Activated B cell treated with CpG ODN at 0.5 μM for 24 hours (primary cell): ENCODE measurements around the gene AMBN. TPM values are rescaled to one million over a fixed set of nuclear protein-coding genes. Genes with fewer than 3 reads are reported as not detected.

ENCODE experiments used
- ATAC-seq: fragments of 200-7000 bp; cut with Tn5 transposase; one replicate; pipeline ENCODE4 v1.10.0; 2021; ENCODE audit warnings: low read depth, mild to moderate bottlenecking, moderate library complexity
- CTCF ChIA-PET: fragments of 350-600 bp; sonication (Branson Sonifier 250); formaldehyde crosslinking; loops from one replicate; lab custom pipeline; 2021; ENCODE audit warnings: antibody characterized with exemption; lab: Charles Lee
- POLR2A ChIA-PET: fragments of 350-600 bp; sonication (Branson Sonifier 250); formaldehyde crosslinking; loops from one replicate; lab custom pipeline; 2021; ENCODE audit warnings: antibody characterized with exemption; lab: Charles Lee
- DNase-seq: peaks from one replicate; pipeline ENCODE4 v3.0.0; 2022
- H3K27ac Mint-ChIP-seq: one replicate; pipeline ENCODE4 v1.8.0; 2020; ENCODE audit warnings: mixed read lengths
- H3K27me3 Mint-ChIP-seq: one replicate; pipeline ENCODE4 v1.8.0; 2021; ENCODE audit warnings: mixed read lengths
- H3K36me3 Mint-ChIP-seq: one replicate; pipeline ENCODE4 v1.8.0; 2021; ENCODE audit warnings: low read depth, mixed read lengths
- H3K4me1 Mint-ChIP-seq: one replicate; pipeline ENCODE4 v1.8.0; 2021; ENCODE audit warnings: mixed read lengths
- H3K4me3 Mint-ChIP-seq: one replicate; pipeline ENCODE4 v1.8.0; 2020; ENCODE audit warnings: mild to moderate bottlenecking, mixed read lengths
- H3K9me3 Mint-ChIP-seq: one replicate; pipeline ENCODE4 v1.8.0; 2020; ENCODE audit warnings: mixed read lengths
- intact Hi-C: fragments of 100-400 bp; cut with micrococcal nuclease; formaldehyde crosslinking; loops from one replicate; pipeline ENCODE4 v1.15.1; 2024
- total RNA-seq: library from RNA; stranded (reverse); gene quantifications from 2 replicates; pipeline ENCODE4 v1.2.3, GENCODE V29; 2022
- TF ChIP-seq, protein P1 (sequence below): fragments of 200-600 bp; IDR thresholded peaks from one replicate; pipeline ENCODE4 v1.8.0; 2022; ENCODE audit warnings: antibody characterized with exemption, mild to moderate bottlenecking

AMBN gene, protein sequence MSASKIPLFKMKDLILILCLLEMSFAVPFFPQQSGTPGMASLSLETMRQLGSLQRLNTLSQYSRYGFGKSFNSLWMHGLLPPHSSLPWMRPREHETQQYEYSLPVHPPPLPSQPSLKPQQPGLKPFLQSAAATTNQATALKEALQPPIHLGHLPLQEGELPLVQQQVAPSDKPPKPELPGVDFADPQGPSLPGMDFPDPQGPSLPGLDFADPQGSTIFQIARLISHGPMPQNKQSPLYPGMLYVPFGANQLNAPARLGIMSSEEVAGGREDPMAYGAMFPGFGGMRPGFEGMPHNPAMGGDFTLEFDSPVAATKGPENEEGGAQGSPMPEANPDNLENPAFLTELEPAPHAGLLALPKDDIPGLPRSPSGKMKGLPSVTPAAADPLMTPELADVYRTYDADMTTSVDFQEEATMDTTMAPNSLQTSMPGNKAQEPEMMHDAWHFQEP
- not detected in 2 replicates for total RNA-seq

DNA sequence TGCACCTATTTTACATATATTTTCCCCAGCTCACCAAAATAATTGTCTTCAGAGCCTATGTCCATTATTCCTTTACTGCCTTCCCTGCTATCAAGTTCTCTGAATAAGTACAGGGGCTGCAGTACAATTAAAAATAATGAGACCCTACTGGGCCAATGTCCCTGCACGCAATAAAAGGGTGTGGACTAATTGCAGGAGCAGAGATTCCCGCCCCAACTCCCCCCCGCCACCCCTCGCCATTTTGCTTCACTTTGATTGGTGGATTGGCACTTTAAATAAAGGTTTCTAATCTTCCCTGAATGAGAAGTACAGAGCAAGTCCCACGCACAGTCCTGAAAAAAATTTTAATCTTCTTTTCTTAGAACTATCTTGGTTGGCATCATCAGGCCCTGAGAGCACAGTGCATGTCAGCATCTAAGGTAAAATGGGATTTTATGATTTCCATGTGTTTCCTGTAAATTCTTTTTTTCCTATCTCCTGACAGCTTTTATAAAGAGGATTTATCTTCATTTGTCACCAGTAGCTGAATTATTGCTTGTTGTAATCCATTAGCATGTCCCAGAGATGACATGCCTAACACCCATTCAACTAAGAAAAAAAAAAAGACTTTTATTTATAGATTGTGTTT, at the start of gene AMBN:
Gene AMBN (plus strand): TSS at position 302 of the 628 bp plus-strand sequence. CDS start 103 bp downstream, at position 405.
- no peaks in the 10 kb centered on the region for H3K9me3 Mint-ChIP-seq
- no peak within 1 kb of the TSS for H3K4me3 Mint-ChIP-seq
- H3K27me3 Mint-ChIP-seq = peaks cover 6% of the 10 kb centered on the region
- CTCF ChIA-PET = no interaction called here
- no peaks in the 10 kb centered on the region for H3K36me3 Mint-ChIP-seq
- ATAC-seq (no peak), DNase-seq (no peak)
- POLR2A ChIA-PET = no interaction called here
- H3K27ac Mint-ChIP-seq = no peak within 1 kb of the TSS
- intact Hi-C loops = no loop called here
- TF ChIP-seq, protein P1, sequence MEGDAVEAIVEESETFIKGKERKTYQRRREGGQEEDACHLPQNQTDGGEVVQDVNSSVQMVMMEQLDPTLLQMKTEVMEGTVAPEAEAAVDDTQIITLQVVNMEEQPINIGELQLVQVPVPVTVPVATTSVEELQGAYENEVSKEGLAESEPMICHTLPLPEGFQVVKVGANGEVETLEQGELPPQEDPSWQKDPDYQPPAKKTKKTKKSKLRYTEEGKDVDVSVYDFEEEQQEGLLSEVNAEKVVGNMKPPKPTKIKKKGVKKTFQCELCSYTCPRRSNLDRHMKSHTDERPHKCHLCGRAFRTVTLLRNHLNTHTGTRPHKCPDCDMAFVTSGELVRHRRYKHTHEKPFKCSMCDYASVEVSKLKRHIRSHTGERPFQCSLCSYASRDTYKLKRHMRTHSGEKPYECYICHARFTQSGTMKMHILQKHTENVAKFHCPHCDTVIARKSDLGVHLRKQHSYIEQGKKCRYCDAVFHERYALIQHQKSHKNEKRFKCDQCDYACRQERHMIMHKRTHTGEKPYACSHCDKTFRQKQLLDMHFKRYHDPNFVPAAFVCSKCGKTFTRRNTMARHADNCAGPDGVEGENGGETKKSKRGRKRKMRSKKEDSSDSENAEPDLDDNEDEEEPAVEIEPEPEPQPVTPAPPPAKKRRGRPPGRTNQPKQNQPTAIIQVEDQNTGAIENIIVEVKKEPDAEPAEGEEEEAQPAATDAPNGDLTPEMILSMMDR = no peak
- H3K4me1 Mint-ChIP-seq = peaks cover 7% of the 10 kb centered on the region

DNA sequence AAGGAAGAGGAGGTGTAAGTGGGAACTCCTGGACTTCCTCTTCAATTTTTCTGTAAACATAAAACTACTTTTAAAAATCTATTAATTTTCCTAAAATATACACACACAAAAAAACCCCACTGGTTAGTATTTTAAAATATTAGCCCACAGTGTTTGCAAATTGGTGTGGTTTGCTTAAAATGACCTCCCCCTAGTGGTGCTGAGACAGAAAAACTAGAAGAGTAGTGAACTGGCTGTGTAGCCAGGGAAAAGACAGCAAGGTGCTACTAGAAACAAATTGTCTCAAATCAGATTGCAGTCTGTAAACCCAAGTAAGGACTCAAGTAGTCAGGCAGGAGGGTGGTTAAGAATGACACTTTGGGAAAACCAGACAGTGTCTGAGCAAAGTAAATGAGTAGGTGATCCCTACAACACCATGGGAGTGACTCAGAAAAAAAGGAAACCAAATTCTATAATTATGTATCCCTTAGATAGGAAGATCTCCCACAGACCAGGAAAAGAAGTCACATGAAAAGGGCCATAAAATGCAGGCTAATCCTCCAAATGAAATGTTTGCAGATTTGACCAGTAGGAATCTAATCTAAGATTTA, 47.7 kb upstream of the AMBN start:
- intact Hi-C loops = no loop called here
- Mint-ChIP-seq H3K9me3 (no peaks in the 10 kb centered on the region), H3K27me3 (peaks cover 13% of the 10 kb centered on the region), H3K27ac (no peak overlapping the region), H3K4me1 (no peaks in the 10 kb centered on the region), H3K4me3 (no peak overlapping the region), H3K36me3 (no peaks in the 10 kb centered on the region)
- TF ChIP-seq, protein P1 = no peak
- DNase-seq (no peak), ATAC-seq (no peak)
- POLR2A ChIA-PET = no interaction called here
- CTCF ChIA-PET = no interaction called here

DNA sequence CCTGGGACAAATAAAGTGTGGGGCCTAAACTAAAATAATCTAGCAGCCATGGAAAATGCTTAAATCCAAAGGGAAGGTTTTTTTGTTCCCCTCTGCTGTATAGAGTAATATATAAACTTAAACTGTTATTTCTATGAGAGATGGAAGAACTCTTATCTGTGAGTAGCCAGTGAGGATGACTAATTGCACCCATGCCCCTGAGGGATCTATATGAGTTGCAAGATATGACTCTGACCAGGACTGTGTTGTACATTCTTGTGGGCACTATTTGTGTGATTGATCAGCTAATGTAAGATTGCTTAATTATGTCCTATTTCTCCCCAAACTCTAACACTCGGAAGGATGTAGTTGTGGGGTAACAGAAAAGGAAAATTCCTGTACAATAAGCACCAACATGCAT, 35.2 kb upstream of the AMBN start:
- Mint-ChIP-seq H3K36me3 (no peaks in the 10 kb centered on the region), H3K9me3 (no peaks in the 10 kb centered on the region), H3K27ac (no peak overlapping the region), H3K4me1 (peaks cover 9% of the 10 kb centered on the region), H3K27me3 (no peaks in the 10 kb centered on the region), H3K4me3 (no peak overlapping the region)
- DNase-seq (no peak), ATAC-seq (no peak)
- intact Hi-C loops = loop anchor here (5.0 kb wide), 1 partner anchor 1240 kb away; no protein-coding TSS in a partner anchor
- TF ChIP-seq, protein P1 = no peak
- ChIA-PET CTCF (interaction anchor here (1.5 kb wide), 1 partner anchor 51 kb away, joined by 3 read pairs; no protein-coding TSS in a partner anchor), POLR2A (no interaction called here)

DNA sequence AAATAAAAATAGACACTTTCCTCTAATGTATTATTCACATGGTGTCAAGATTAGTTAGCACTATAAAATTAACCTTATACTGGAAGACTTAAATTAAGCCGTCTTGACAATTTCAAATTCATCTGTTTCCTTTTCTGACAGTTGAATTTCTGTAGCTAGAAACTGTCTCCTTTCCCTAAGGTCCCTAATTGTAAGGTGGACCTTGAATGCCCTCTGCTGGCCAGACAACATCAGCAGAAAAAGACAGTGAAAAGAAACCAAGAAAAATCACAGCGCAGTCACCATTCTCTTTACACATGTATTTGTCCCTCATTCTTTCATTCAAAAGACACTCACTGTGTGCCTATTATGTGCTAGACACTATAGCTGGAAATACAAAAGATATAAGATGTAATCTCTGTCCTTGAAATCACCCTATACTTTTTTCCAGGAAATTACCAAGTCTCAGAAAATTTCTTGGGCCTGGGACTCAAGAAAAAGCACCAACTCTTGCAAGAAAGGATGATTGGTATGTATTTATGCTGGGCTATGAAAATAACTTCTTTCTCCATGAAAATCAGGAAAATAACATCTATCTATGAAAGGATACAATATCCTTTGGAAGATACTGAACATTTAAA, 32.7 kb upstream of the AMBN start:
- ATAC-seq = no peak
- no peaks in the 10 kb centered on the region for H3K36me3 Mint-ChIP-seq
- DNase-seq = no peak
- no peak overlapping the region for H3K4me3 Mint-ChIP-seq
- TF ChIP-seq, protein P1 = no peak
- POLR2A ChIA-PET = no interaction called here
- intact Hi-C loops = loop anchor here (1.0 to 5.0 kb wide), 2 partner anchors 870 to 1242 kb away; no protein-coding TSS in a partner anchor
- H3K4me1 Mint-ChIP-seq = peaks cover 9% of the 10 kb centered on the region
- no peaks in the 10 kb centered on the region for H3K27me3 Mint-ChIP-seq
- no peak overlapping the region for H3K27ac Mint-ChIP-seq
- no peaks in the 10 kb centered on the region for H3K9me3 Mint-ChIP-seq
- CTCF ChIA-PET = no interaction called here
